NT2/D1 (cell line): ENCODE data around the gene GZMM.

Experiments
- YY1 ChIP-seq: IDR thresholded peaks from 2 replicates; pipeline ENCODE4 v1.6.1; 2011; ENCODE audit not compliant: insufficient read length, insufficient read depth
- ZNF274 ChIP-seq: IDR thresholded peaks from 2 replicates; pipeline ENCODE4 v1.6.1; 2011; ENCODE audit warnings: mild to moderate bottlenecking, low read depth, low read length

DNA sequence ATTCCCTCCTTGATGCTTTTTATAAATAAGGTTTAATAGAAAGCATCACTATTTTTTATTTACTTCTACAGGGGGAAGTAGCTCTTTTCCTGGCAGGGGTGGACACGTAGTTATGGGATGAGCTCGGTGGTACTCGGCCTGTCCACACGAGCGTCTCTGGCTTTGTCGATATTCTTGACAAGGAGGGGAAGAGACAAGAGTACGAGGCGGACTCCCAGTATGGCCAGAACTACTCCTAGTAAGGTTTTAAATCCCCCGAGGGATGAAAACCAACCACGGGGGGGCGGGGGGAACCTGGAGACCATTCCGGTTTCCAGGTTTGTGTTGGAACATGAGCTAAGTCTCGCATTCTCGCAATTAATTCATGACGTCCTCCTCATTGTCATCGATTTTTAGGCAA, 23.0 kb downstream of the GZMM start:
- no peak for TF ChIP-seq YY1
- TF ChIP-seq ZNF274: no peak
